H9 (cell line): Measurements from ENCODE around the gene CSTF1. TPM values are rescaled to one million over a fixed set of nuclear protein-coding genes. Genes with fewer than 3 reads are reported as not detected.

Source experiments
- DNase-seq: peaks from one replicate; pipeline ENCODE4 v3.0.0-alpha.2; 2017
- H2AFZ ChIP-seq: one replicate; pipeline ENCODE4 v1.6.1; 2013; ENCODE audit warnings: mild to moderate bottlenecking, low read length, control low read depth, moderate library complexity
- H2AK5ac ChIP-seq: 2 replicates; pipeline ENCODE4 v1.6.1; 2013; ENCODE audit warnings: low read length, control low read depth, mixed read lengths; ENCODE audit not compliant: insufficient read length
- H2BK120ac ChIP-seq: one replicate; pipeline ENCODE4 v1.6.1; 2013; ENCODE audit warnings: low read depth, mild to moderate bottlenecking, low read length, control low read depth, inconsistent platforms; ENCODE audit not compliant: poor library complexity, severe bottlenecking
- H2BK12ac ChIP-seq: 2 replicates; pipeline ENCODE4 v1.6.1; 2013; ENCODE audit warnings: low read length, control low read depth, mixed read lengths, low read depth; ENCODE audit not compliant: insufficient read length
- H2BK15ac ChIP-seq: 2 replicates; pipeline ENCODE4 v1.6.1; 2013; ENCODE audit warnings: low read depth, low read length, control low read depth
- H2BK20ac ChIP-seq: one replicate; pipeline ENCODE4 v1.6.1; 2013; ENCODE audit warnings: low read depth, mild to moderate bottlenecking, low read length, control low read depth, inconsistent platforms; ENCODE audit not compliant: poor library complexity, severe bottlenecking
- H2BK5ac ChIP-seq: 2 replicates; pipeline ENCODE4 v1.6.1; 2013; ENCODE audit warnings: low read length, control low read depth, mixed read lengths; ENCODE audit not compliant: insufficient read length
- H3K14ac ChIP-seq: 2 replicates; pipeline ENCODE4 v1.6.1; 2013; ENCODE audit warnings: low read length, control low read depth; ENCODE audit not compliant: insufficient read depth
- H3K18ac ChIP-seq: 2 replicates; pipeline ENCODE4 v1.6.1; 2013; ENCODE audit warnings: low read depth, mild to moderate bottlenecking, mixed read lengths, low read length, control low read depth; ENCODE audit not compliant: insufficient read length
- H3K23ac ChIP-seq: 2 replicates; pipeline ENCODE4 v1.6.1; 2013; ENCODE audit warnings: low read length, control low read depth, mixed read lengths, low read depth; ENCODE audit not compliant: insufficient read length
- H3K23me2 ChIP-seq: 2 replicates; pipeline ENCODE4 v1.6.1; 2013; ENCODE audit warnings: low read depth, mild to moderate bottlenecking, mixed read lengths, low read length, control low read depth; ENCODE audit not compliant: insufficient read length, poor library complexity, severe bottlenecking
- H3K27ac ChIP-seq: 2 replicates; pipeline ENCODE4 v1.5.1; 2013; ENCODE audit warnings: low read length, control low read depth, mixed read lengths, low read depth; ENCODE audit not compliant: insufficient read length
- H3K27me3 ChIP-seq: 2 replicates; pipeline ENCODE4 v1.6.1; 2013; ENCODE audit warnings: low read length, control low read depth, inconsistent platforms; ENCODE audit not compliant: insufficient read depth
- H3K4ac ChIP-seq: 2 replicates; pipeline ENCODE4 v1.6.1; 2013; ENCODE audit warnings: low read depth, mild to moderate bottlenecking, control low read depth, inconsistent platforms, low read length, moderate library complexity
- H3K4me1 ChIP-seq: 2 replicates; pipeline ENCODE4 v1.6.1; 2013; ENCODE audit warnings: low read length, control low read depth, inconsistent platforms; ENCODE audit not compliant: insufficient read depth
- H3K4me2 ChIP-seq: 2 replicates; pipeline ENCODE4 v1.6.1; 2013; ENCODE audit warnings: low read length, control low read depth, mixed read lengths; ENCODE audit not compliant: insufficient read length, insufficient read depth
- H3K56ac ChIP-seq: 2 replicates; pipeline ENCODE4 v1.6.1; 2013; ENCODE audit warnings: low read depth, mild to moderate bottlenecking, mixed read lengths, low read length, control low read depth; ENCODE audit not compliant: insufficient read length
- H3K79me1 ChIP-seq: 2 replicates; pipeline ENCODE4 v1.6.1; 2013; ENCODE audit warnings: low read depth, mild to moderate bottlenecking, moderate library complexity, low read length, control low read depth, inconsistent platforms; ENCODE audit not compliant: insufficient read depth, poor library complexity, severe bottlenecking
- H3K79me2 ChIP-seq: 2 replicates; pipeline ENCODE4 v1.6.1; 2013; ENCODE audit warnings: low read length, control low read depth, inconsistent platforms; ENCODE audit not compliant: insufficient read depth
- H3K9ac ChIP-seq: 2 replicates; pipeline ENCODE4 v1.6.1; 2013; ENCODE audit warnings: low read length, control low read depth, mixed read lengths; ENCODE audit not compliant: insufficient read length; ENCODE audit errors: extremely low read depth
- H3K9me3 ChIP-seq: one replicate; pipeline ENCODE4 v1.6.1; 2013; ENCODE audit warnings: low read depth, low read length, inconsistent platforms; ENCODE audit not compliant: control insufficient read depth
- H3T11ph ChIP-seq: one replicate; pipeline ENCODE4 v1.6.1; 2013; ENCODE audit warnings: mild to moderate bottlenecking, low read length, control low read depth, inconsistent platforms
- H4K20me1 ChIP-seq: one replicate; pipeline ENCODE4 v1.6.1; 2013; ENCODE audit not compliant: control insufficient read depth, insufficient read length, insufficient read depth
- H4K5ac ChIP-seq: 2 replicates; pipeline ENCODE4 v1.6.1; 2013; ENCODE audit warnings: low read depth, mild to moderate bottlenecking, mixed read lengths, low read length, control low read depth; ENCODE audit not compliant: insufficient read length
- H4K8ac ChIP-seq: replicated peaks from 2 replicates; pipeline ENCODE4 v1.6.1; 2013; ENCODE audit warnings: low read length, control low read depth, mixed read lengths, low read depth; ENCODE audit not compliant: insufficient read length
- H4K91ac ChIP-seq: 2 replicates; pipeline ENCODE4 v1.6.1; 2013; ENCODE audit warnings: low read depth, mild to moderate bottlenecking, moderate library complexity, mixed read lengths, low read length, control low read depth; ENCODE audit not compliant: insufficient read length
- H3K27ac Mint-ChIP-seq, 3 experiments: 2 replicates in 2 of 3; 3 replicates in 1 of 3; pipeline ENCODE4 v1.8.0; 2020 to 2021; ENCODE audit warnings: mixed read lengths in 3 of 3, mild to moderate bottlenecking in 1 of 3, moderate library complexity in 1 of 3
- H3K27me3 Mint-ChIP-seq: 2 replicates; pipeline ENCODE4 v1.8.0; 2021; ENCODE audit warnings: low read depth, mild to moderate bottlenecking, moderate library complexity, mixed read lengths
- H3K36me3 Mint-ChIP-seq, 3 experiments: 2 replicates in 2 of 3; 3 replicates in 1 of 3; pipeline ENCODE4 v1.8.0; 2020 to 2021; ENCODE audit warnings: low read depth in 3 of 3, mixed read lengths in 3 of 3; ENCODE audit not compliant: insufficient read depth in 1 of 3
- H3K4me1 Mint-ChIP-seq, 2 experiments: 2 replicates each; pipeline ENCODE4 v1.8.0; 2020; ENCODE audit warnings: mixed read lengths in 2 of 2
- H3K4me3 Mint-ChIP-seq, 2 experiments: 2 replicates in 1 of 2; 3 replicates in 1 of 2; pipeline ENCODE4 v1.8.0; 2020 to 2021; ENCODE audit warnings: mild to moderate bottlenecking in 2 of 2, mixed read lengths in 2 of 2, moderate library complexity in 1 of 2
- H3K9me3 Mint-ChIP-seq, 2 experiments: 2 replicates in 1 of 2; 3 replicates in 1 of 2; pipeline ENCODE4 v1.8.0; 2020; ENCODE audit warnings: mild to moderate bottlenecking in 2 of 2, mixed read lengths in 2 of 2, moderate library complexity in 1 of 2
- CTCF ChIP-seq: fragments of 200-600 bp; sonication (generic); conservative IDR thresholded peaks from 3 replicates; pipeline ENCODE4 v1.8.0; 2021; ENCODE audit warnings: antibody characterized with exemption, mild to moderate bottlenecking
- WGBS: extraction: QIAGEN DNeasy Blood & Tissue Kit; methylation state at CpG from one replicate; pipeline ENCODE4 v1.1.7; 2013; ENCODE audit warnings: missing lambda C conversion rate, low lambda C conversion rate, mixed read lengths; ENCODE audit not compliant: insufficient read length; ENCODE audit errors: extremely low coverage; 5-methylcytosine and 5-hydroxymethylcytosine counted together
- total RNA-seq: library from RNA; stranded (reverse); gene quantifications from 2 replicates; pipeline ENCODE4 v1.2.1, GENCODE V29; 2021

The CSTF1 gene
- total RNA-seq, 1 experiment from 2014 or later: 72.9 TPM

DNA sequence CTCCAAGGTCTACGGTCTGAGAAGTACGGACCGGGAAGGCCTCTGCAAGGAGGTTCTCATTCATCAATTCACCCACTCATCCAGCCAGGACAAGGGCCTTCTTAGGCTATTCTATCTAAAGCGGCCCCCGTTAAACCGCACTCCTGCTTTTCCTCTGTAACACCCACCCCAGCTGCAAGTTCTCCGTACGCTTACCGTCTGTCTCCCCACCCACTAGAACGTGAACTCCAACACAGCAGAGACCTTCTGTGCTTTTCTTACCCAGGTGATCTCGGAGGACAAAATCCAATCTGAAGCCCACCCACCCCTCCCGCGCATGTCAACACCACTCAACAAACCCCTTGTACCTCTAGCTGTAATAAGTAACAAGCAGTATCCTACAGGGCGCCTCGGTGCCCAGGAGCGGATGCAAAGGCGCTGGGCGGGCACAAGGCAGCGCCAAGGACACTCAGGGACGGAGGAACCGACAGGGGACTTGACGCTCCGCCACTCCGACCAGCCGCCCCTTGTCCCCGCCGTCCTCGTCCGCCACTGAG, 781 bp upstream of the CSTF1 start:
- H2BK20ac ChIP-seq: no peak overlapping the region
- no peaks in the 10 kb centered on the region for H3K9me3 ChIP-seq
- no peaks in the 10 kb centered on the region for H3K9me3 Mint-ChIP-seq
- H2BK12ac ChIP-seq: no peak overlapping the region
- peak overlapping the region; percentile 88 for H3K9ac ChIP-seq
- H4K8ac ChIP-seq: no peak overlapping the region
- peaks cover 6% of the 10 kb centered on the region for H3K23me2 ChIP-seq
- H3K23ac ChIP-seq: no peak overlapping the region
- no peak overlapping the region for H3K56ac ChIP-seq
- peaks cover 19% of the 10 kb centered on the region for H3K79me1 ChIP-seq
- H3K27ac Mint-ChIP-seq: no peak overlapping the region; a peak in 3 of 7 replicates
- H2AFZ ChIP-seq: no peak overlapping the region
- no peaks in the 10 kb centered on the region for H3K27me3 Mint-ChIP-seq
- WGBS: no CpG with 5 or more reads among the region's 29 CpGs
- H2BK120ac ChIP-seq: no peak overlapping the region
- no peak overlapping the region for H3K27ac ChIP-seq
- H3K36me3 Mint-ChIP-seq: peaks cover 35 to 62% (median 48%) of the 10 kb centered on the region in 3 experiments; a peak in 6 of 7 replicates
- H3K4ac ChIP-seq: no peak overlapping the region
- no peak overlapping the region for H3K4me3 Mint-ChIP-seq
- no peaks in the 10 kb centered on the region for H4K20me1 ChIP-seq
- H3K79me2 ChIP-seq: peaks cover 32% of the 10 kb centered on the region; the same call in 1 of the 2 replicates
- no peak for TF ChIP-seq CTCF
- H3T11ph ChIP-seq: no peak overlapping the region
- H3K14ac ChIP-seq: peak overlapping the region; percentile 91; the same call in 1 of the 2 replicates
- H3K4me1 Mint-ChIP-seq: peaks cover 23 to 28% of the 10 kb centered on the region in 2 experiments
- H4K5ac ChIP-seq: no peak overlapping the region
- H3K18ac ChIP-seq: peak overlapping the region; percentile 88
- no peak overlapping the region for H4K91ac ChIP-seq
- no peak overlapping the region for H2BK15ac ChIP-seq
- H3K4me1 ChIP-seq: no peaks in the 10 kb centered on the region
- DNase-seq: no peak
- H2BK5ac ChIP-seq: no peak overlapping the region
- no peaks in the 10 kb centered on the region for H3K27me3 ChIP-seq
- no peak overlapping the region for H2AK5ac ChIP-seq
- H3K4me2 ChIP-seq: peak overlapping the region; percentile 96
